ENCODE measurements around the gene SYN1.

DNA sequence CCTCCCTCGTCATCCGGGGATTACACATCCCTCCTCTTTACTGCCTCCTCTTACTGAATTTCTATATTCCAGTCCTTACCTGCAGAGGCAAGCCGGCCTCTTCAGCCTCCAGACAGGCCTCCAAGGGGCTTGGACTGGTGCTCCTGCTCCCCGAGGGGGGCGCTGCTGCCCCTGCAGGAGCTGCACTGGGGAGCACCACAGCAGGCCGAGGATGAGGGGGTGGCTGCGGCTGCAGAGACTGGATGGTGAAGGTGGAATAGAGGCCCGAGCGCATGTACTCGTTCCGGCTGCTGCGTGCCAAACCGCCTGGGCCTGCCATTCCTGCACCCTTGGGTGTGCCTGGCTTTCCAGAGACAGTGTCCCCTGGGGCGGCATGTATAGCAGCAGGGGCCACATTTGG is 19.2 kb upstream of the SYN1 start:
- TF ChIP-seq CTCF (conservative IDR thresholded peaks at IDR 0.05 in 1 of 2, IDR thresholded peaks at IDR 0.05 in 1 of 2; ENCODE audit: extremely low read depth in 1 of 2, insufficient read depth in 1 of 2, low read depth in 1 of 2, low read length in 2 of 2) (no peak), EZH2 (IDR thresholded peaks at IDR 0.05; ENCODE audit: borderline replicate concordance, low read length) (no peak)

Measured in mammary epithelial cell (primary cell).